GM21423 (cell line): ENCODE measurements around the gene OSBPL6.

ENCODE experiments used
- ATAC-seq: cut with Tn5 transposase; IDR thresholded peaks from one replicate; pipeline ENCODE4 v1.9.1; 2021; ENCODE audit warnings: mild to moderate bottlenecking, moderate library complexity; ENCODE audit not compliant: unreplicated experiment

The OSBPL6 gene

DNA sequence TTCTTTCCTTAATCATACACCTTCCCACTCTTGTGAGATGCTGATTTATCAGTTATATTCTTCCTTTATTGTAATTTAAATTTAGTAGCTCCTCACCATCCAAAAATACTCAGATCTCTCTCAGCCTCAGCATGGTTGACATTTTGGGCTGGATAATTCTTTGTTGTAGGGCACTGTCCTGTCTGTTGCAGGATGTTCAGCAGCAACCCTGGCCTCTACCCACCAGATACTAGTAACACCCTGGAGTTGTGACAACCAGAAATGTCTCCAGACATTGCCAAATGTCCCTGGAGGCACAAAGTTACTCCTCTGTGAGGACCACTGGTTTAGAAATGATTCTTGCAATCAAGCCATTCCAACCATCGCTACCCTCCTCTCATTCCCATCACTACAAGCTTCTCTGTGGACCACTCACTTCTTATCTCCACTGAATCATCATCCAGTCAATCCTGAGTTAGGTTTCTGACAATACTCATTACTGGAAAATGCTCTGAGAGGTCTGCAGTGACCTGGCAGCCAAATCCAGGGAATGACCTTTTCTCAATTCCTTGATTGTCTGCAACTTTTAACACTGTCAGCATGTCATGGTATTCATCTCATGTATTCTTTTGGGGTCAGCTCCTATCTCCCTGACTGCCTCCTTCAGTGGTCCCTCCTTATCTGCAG is 43.3 kb downstream of the OSBPL6 start:
- ATAC-seq: no peak

DNA sequence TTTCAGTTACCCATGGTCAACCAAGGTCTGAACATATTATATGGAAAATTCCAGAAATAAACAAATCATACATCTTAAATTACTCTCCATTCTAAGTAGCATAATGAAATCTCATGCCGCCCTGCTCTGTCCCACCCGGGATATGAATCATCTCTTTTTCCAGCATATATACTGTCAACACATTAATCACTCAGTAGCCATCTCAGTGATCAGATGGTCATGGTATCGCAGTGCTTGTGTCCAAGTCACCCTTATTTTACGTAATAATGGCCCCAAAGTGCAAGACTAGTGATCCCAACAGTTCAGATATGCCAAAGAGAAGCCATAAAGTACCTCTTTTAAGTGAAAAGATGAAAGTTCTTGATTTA is 43.8 kb downstream of the OSBPL6 start:
- ATAC-seq: no peak

DNA sequence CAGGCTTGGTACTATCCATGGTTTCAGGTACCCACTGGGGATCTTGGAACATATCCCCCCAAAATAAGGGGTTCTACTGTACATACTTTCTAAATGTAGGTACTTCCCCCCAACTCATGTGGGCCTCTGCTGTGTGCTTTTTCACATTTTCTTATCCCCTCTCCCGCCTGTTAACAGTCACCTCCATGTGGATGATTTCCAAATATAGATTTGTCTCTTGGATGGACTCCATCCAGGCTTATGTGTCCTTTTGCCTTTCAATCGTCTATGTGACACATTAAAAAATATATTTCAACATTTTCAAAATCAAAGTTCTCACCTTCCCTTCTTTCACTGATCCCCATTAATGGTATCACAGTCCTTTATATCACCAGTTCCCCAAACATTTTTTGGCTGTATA is 44.4 kb downstream of the OSBPL6 start:
- no peak for ATAC-seq

DNA sequence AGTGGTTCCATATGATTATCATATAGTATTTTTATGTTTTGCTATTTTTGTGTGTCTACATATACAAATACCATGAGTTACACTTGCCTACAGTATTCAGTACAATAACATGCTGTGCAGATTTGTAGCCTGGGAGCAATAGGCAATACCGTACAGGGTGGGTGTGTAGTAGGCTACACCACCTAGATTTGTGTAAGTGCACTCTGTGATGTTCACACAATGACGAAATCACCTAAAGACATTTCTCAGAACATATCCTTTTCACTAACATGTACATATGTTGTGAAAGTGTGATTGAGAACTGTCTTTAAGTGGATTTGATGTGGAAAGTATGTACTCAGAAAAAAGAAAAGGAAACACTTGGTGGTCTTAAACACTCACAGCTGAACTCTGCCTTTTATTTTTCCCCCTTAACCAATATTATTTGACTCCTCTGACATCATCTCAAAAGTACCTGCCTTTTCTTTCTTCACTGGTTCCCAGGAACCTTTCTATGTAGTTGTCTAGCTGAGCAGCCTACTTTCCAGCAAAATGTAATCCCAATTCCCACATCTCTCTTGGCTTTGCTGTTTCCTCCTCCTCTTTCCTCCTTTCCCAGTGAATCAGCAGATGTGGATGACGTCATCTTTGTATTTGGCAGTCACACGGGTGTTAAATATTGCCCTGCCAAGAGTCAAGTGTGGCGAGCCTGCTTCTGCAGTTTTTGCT is 47.7 kb downstream of the OSBPL6 start:
- no peak for ATAC-seq

DNA sequence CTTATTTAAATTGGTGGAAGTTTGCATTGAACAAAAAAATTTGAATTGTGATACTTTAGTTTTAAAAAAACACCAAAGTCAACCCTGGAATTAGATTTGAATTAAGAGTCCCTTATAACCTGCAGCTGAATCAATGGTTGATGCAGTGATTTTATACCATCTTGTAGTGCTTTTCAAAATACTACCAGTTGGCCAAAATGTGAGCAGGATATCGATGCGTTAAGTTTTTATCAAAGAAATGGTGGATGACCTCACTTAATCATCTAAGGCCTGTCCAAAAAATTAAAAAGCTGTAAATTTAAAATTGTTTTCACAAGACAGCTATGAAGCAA is 48.2 kb downstream of the OSBPL6 start:
- no peak for ATAC-seq

DNA sequence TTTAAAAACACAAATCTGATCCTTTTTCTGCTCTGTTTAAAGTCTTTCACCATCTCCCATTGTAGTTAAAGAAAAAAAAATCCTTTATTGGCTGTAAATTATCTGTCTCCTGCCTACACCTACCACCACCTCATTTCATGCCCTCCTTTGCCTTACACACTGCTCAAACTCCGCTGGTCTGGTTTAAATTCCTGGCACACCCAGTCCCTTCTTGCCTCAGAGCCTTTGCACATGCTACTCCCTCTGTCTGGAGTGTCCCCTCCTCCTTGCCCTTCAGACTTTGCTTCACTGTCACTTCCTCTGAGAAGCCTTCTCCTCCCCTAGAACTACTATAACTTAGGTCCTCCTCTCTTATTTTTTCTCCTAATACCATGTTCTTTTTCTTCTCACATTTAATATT is 49.6 kb downstream of the OSBPL6 start:
- ATAC-seq: no peak

DNA sequence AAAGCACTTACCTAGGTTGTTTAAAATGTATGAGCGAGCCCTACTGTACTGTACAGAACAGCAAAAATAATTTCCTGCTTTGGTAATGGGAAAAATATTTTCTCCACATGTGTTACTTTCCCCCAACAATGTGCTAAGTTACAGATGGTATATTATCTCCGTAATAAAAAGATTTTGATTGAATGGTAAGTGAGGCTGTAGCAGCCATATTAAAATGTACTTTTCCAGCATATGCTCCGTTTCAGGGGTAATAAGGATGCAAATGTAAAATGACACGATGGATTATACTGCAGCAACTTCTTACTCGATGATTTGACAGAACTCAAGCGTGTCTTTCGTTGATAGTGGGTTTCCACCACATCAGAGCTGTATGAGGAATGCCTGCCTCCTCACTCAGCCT is 50.5 kb downstream of the OSBPL6 start:
- no peak for ATAC-seq

DNA sequence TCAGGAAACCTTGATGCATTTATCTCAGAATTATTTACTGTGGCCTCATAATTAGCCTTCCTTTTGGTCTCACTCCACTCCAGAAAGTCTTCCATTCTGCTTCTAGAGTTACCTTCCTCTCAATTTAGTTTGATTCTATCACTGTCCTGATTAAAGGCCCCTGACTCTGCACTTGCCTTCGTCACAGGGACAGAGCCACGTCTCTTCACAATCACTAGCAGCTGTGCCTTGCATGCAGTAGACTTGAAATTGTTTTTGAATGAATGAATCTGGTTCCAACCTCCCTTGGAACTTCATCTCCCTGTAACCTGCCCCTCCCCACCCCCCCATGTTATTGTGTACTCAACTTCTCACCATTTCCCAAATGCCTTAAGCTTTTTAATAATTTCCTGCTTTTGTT is 52.4 kb downstream of the OSBPL6 start:
- ATAC-seq: no peak

DNA sequence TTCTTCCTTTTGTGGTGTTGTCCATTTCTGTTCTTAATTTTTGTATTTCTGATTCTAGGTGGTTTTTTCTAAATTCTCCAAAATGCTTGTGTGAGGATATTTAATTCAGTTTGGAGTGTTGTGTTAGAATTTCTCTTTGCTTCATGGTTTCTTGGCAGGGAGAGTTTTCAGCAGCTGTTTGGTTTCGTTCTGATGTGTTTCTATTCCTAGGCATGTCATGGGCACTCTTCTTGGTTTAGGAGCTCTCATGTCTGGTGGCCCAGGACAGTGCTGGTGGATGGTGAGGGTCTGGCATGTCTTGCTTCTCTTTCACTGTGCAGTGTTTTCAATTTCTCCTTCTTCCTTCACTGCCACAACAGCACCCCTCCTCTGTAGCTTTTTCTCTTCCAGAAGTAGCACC is 52.9 kb downstream of the OSBPL6 start:
- no peak for ATAC-seq

DNA sequence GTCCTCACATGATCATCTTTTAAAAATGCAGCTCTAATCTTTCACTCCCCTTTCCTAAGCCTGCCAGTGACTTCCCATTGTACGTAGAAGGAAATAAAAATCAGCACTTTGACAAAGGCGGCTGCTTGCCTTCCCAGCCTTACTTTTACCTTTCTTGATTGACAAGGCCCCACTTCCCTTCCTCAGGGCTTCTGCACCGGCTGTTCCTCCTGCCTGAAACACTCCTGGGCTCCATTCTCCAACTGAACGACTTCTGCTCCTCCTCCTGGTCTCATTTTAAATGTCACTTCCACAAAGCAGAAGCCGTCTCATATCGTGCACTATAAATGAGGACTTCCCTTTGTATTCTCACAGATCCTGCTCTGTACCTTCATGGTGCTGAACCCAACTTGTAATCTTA is 56.1 kb downstream of the OSBPL6 start:
- no peak for ATAC-seq

DNA sequence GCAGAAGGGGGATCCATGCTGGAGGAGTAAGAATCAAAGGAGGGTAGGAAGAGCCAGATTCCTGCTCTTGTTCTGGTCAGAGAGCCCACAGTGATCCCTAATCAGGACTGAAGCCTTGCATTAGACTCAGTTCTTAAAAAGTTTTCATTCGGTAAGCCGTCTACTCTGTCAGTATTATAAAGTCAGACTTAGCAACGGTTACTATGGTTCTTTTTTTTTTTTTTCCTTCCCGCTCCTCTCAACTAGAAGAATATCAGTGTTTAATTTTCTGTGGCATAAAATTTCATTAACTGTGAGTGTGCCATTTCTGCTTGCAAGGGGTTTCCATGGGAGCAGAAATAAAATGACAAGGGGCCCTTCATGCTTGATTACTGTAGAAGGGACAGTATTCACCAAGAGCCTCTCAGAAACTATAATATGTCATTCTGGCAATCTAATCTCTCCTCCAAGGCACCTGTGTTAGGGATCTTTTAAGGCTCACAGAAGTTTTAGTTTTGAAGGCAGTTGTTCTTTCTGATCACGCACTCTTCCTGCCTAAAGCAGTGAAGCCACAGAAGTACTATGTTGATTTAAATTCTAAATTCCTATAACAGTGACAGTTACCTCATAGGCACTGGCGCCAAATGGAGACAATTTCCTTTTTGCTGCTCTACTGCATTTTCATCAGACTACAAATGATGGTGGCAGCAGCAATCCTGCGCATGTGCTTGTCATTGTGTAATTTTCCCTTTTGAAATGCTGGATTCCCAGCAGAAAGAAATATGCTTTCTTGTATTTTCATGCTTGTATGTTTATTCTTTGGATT is 57.0 kb downstream of the OSBPL6 start:
- no peak for ATAC-seq

DNA sequence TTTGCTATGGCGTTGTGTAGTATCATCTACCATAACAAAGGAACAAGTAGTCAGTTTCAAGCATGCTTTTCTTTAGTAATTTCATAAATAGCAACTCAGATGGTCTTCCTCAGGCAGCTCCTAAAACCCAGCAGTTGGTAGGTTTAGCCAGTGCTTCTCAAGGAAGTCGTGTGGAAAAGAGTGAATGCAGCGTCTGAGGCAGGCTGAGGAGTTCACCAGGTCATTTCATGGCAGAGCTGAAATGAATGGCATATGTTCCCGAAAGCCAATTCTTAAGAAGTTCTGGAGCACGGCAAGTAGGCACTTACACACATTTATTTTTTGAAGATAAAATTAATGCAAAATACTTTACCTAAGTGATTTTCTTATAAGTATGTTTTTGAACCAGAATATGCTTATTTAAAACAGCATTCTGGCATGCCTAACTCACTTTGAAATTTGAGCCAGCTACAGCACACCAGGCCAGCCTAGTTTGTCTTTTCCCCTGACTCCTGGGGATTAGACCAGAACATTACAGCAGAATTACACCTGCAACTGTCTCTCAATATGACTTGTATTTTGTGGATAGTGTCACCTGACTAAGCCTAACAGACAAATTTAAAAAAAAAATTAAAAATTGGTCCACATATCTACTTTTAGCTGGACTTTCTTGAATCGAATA is 62.2 kb downstream of the OSBPL6 start:
- no peak for ATAC-seq

DNA sequence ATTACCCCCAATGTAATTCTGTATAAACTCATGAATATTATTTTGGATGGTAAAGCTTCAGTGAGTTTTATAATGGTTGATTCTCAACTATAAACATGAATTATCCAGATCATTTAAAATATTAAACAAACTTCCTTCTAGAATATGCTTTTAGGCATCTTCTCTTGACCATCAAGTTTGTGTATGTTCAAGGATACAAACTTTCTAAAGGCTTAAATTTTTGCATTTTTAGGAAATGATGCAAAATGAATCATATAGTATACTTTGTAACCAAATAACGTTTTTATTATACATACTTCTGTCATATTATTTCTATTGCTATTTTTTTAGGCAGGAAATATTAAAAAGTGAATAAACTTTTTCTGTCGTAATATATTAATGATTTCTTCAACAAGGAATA is 62.8 kb downstream of the OSBPL6 start:
- ATAC-seq: no peak

DNA sequence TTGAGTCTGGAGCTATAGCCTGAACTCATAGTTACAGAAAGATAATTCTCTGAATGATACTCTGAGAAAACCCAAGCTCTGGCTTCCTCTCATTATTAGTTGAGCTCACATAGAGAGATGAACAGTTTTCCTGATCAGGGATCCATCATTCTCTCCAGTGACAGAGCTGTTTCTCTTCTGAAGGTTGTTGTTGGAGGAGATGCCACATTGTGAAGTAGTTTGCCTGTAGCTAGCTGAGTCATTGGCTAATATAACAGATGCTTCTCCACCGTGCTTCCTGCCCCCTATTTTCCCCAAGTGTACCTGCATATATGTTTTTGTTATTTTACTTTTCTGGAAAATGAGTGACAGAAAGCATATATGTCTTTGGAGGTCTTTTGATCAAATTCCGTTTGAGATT is 64.6 kb downstream of the OSBPL6 start:
- ATAC-seq: no peak

DNA sequence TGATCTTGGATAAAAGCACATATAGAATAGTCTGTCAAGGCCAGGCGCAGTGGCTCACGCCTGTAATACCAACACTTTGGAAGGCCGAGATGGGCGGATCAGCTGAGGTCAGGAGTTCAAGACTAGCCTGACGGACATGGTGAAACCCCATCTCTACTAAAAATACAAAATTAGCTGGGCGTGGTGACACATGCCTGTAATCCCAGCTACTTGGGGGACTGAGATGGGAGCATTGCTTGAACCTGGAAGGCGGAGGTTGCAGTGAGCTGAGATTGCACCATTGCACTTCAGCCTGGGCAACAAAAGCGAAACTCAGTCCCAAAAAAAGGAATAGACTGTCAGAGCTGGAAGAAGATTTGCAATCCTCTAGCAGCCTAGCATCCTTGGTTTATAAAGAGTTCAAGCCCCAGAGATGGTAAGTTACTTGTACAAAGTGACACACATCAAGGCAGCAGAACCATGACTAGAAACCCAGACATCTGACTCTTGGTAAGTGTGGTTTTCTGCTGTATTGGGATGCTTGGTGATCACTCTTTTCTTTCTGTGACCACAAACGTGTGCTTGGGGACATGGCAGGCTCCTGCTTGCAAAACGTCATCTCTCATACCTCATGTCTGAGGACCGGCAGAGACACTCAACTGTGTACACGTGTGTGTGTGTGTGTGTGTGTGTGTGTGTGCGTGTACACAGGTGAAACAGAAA is 69.0 kb downstream of the OSBPL6 start:
- ATAC-seq: no peak

DNA sequence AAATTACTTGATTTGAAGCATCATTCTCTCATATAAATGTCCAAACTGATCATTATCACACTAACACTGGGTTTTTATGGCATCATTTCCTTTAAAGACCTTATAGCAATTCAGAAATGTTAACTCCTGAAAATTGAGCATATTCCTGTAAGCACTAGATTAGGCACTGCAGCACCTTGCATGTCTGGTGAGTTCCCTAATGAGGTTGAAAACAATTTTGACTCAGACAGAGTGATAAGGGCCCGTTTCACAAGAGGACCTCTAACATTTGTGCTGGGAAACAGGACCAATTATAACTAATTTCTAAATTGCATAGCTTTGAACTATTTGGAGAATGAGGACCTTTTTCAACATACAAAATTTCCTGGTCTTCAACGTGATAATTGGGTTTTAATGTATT is 69.9 kb downstream of the OSBPL6 start:
- ATAC-seq: no peak

DNA sequence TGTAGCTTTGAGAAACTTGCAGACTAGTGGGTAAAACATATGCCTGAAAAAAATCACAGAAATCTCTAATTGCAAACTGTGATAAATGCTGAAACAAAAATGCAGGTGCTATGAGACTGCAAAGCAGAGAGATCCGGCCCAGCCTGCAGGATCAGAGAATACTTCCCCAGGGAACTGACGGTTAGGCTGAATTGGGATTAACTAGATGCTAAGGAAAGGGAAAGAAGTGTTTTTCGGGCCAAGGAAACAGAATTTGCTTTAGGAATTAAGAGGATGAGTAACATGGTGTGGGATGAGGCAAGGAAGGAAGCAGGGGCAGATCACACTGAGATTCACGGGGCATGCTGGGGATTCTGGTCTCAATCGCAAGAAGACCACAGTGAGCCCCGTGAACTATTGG is 71.5 kb downstream of the OSBPL6 start:
- no peak for ATAC-seq

DNA sequence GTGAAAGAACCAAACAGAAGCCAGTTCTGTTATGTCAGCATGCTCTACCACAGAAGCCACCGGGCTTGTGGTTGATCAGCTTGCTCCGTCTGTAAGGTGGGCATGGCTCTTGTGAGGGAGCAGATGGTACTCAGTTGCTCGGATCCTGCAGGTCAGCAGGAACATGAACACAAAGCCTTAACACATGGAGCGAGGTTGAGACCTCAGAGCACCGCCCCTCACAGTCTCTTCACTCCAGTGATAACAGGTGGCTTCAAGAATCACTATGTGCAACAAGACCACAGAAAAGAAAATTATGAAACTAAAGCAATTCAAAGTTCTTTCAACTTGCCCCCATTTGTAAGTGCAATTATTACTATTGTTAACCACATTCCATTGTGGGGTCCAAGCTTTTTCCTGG is 72.1 kb downstream of the OSBPL6 start:
- no peak for ATAC-seq

DNA sequence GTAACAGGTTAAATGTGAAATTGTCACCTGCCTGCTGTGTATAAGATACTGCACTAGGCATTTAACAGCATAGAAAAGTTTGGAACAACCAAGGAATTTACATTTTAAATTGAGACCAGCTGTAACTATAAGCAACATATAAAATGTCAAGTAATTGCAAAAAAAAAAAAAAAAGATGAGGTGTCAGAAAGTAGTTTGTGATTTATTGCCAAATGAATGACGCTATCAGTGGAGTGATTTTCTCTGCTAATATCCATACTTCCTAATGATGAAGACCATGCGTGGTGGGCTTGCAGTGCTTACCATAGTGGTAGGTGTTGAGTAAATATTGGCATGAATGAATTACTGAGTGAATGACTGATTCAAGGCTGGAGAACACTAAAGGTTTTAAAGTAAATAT is 73.3 kb downstream of the OSBPL6 start:
- ATAC-seq: no peak

DNA sequence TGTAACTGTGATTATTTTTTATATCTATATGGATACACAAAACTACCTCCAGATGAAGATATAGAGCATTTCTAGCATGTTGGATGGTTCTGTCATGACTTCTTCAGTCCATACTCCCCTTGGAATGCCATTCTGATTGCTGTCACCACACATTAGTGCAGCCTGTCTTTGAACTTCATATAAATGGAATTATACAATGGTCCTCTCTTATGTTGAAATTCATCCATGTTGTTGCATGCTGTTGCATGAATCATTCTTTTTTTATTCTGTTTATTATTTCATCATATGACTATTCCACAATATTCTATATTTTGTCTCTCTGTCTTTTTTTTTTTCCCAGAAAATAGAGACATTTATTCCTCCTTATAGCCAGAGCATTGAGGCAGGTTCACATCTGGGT is 74.1 kb downstream of the OSBPL6 start:
- no peak for ATAC-seq
